ENCODE data around the gene ATRN.

ATRN gene

GRCh38 chr20:3678856-3679720 lies 208.3 kb downstream of the ATRN start:
- ChIA-PET CTCF (interaction anchor here (1.2 to 14.4 kb wide), 6 partner anchors 12 to 89 kb away, joined by 3 to 121 read pairs (median 5); partner anchors contain the start of gene SIGLEC1), POLR2A (interaction anchor here (1.0 kb wide), 1 partner anchor 16 kb away, joined by 3 read pairs; no protein-coding TSS in a partner anchor)
- H3K27ac ChIP-seq (ENCODE audit: insufficient read depth in 1 of 2, low read depth in 1 of 2, low read length in 2 of 2, poor library complexity in 1 of 2, severe bottlenecking in 2 of 2) = no peak overlapping the region
- no peak for DNase-seq
- H3K4me1 ChIP-seq (ENCODE audit: control extremely low read depth in 1 of 4, control insufficient read depth in 4 of 4, insufficient read depth in 4 of 4, low read length in 3 of 4) = peaks cover 0 to 9% (median 4%) of the 10 kb centered on the region in 4 experiments
- no peaks in the 10 kb centered on the region for H3K36me3 ChIP-seq (ENCODE audit: control insufficient read depth in 4 of 4, insufficient read depth in 4 of 4, low read length in 3 of 4)
- 94% methylated on average over 13 of the region's 14 CpGs for WGBS (ENCODE audit: insufficient coverage)
- no peaks in the 10 kb centered on the region for H3K9me3 ChIP-seq (ENCODE audit: control extremely low read depth in 1 of 5, control insufficient read depth in 4 of 5, insufficient read depth in 2 of 5, low read depth in 1 of 5, low read length in 4 of 5)
- H3K27me3 ChIP-seq (replicated peaks in 2 of 5; ENCODE audit: control insufficient read depth in 4 of 5, insufficient read depth in 5 of 5, low read length in 4 of 5) = peaks cover 0 to 81% (median 22%) of the 10 kb centered on the region in 5 experiments
- no peak overlapping the region for H3K4me3 ChIP-seq (ENCODE audit: control insufficient read depth in 1 of 7, extremely low read depth in 1 of 7, insufficient read depth in 4 of 7, low read depth in 2 of 7, low read length in 6 of 7)

- DNase-seq = no peak
Measured at GRCh38 chr20:3679749-3680700, 209.2 kb downstream of the ATRN start.

GRCh38 chr20:3680701-3681351 lies 210.0 kb downstream of the ATRN start:
- H3K4me1 ChIP-seq (ENCODE audit: control extremely low read depth in 1 of 4, control insufficient read depth in 4 of 4, insufficient read depth in 4 of 4, low read length in 3 of 4) = peaks cover 0 to 9% (median 4%) of the 10 kb centered on the region in 4 experiments
- H3K9me3 ChIP-seq (ENCODE audit: control extremely low read depth in 1 of 5, control insufficient read depth in 4 of 5, insufficient read depth in 2 of 5, low read depth in 1 of 5, low read length in 4 of 5) = no peaks in the 10 kb centered on the region
- CTCF ChIA-PET = interaction anchor here (1.2 to 14.4 kb wide), 4 partner anchors 14 to 38 kb away, joined by 4 to 121 read pairs (median 16); partner anchors contain the start of gene SIGLEC1
- no peak overlapping the region for H3K27ac ChIP-seq (ENCODE audit: insufficient read depth in 1 of 2, low read depth in 1 of 2, low read length in 2 of 2, poor library complexity in 1 of 2, severe bottlenecking in 2 of 2)
- WGBS (ENCODE audit: insufficient coverage) = 83% methylated on average over 7 of the region's 15 CpGs
- POLR2A ChIA-PET = interaction anchor here (0.6 kb wide), 1 partner anchor 18 kb away, joined by 3 read pairs; no protein-coding TSS in a partner anchor
- DNase-seq = no peak
- H3K27me3 ChIP-seq (replicated peaks in 2 of 5; ENCODE audit: control insufficient read depth in 4 of 5, insufficient read depth in 5 of 5, low read length in 4 of 5) = peaks cover 0 to 74% (median 34%) of the 10 kb centered on the region in 5 experiments
- no peak overlapping the region for H3K4me3 ChIP-seq (ENCODE audit: control insufficient read depth in 1 of 7, extremely low read depth in 1 of 7, insufficient read depth in 4 of 7, low read depth in 2 of 7, low read length in 6 of 7)
- no peaks in the 10 kb centered on the region for H3K36me3 ChIP-seq (ENCODE audit: control insufficient read depth in 4 of 4, insufficient read depth in 4 of 4, low read length in 3 of 4)

More at GRCh38 chr20:3679749-3680700, 209.2 kb downstream of the ATRN start:
- peaks cover 0 to 9% (median 4%) of the 10 kb centered on the region in 4 experiments for H3K4me1 ChIP-seq (ENCODE audit: control extremely low read depth in 1 of 4, control insufficient read depth in 4 of 4, insufficient read depth in 4 of 4, low read length in 3 of 4)
- H3K9me3 ChIP-seq (ENCODE audit: control extremely low read depth in 1 of 5, control insufficient read depth in 4 of 5, insufficient read depth in 2 of 5, low read depth in 1 of 5, low read length in 4 of 5) = no peaks in the 10 kb centered on the region
- 81% methylated on average over 12 of the region's 18 CpGs for WGBS (ENCODE audit: insufficient coverage)
- H3K27me3 ChIP-seq (replicated peaks in 2 of 5; ENCODE audit: control insufficient read depth in 4 of 5, insufficient read depth in 5 of 5, low read length in 4 of 5) = peaks cover 0 to 74% (median 30%) of the 10 kb centered on the region in 5 experiments
- ChIA-PET CTCF (interaction anchor here (1.2 to 14.4 kb wide), 4 partner anchors 11 to 37 kb away, joined by 3 to 121 read pairs (median 16); partner anchors contain the start of gene SIGLEC1), POLR2A (interaction anchor here (0.6 kb wide), 1 partner anchor 17 kb away, joined by 3 read pairs; no protein-coding TSS in a partner anchor)
- no peak overlapping the region for H3K4me3 ChIP-seq (ENCODE audit: control insufficient read depth in 1 of 7, extremely low read depth in 1 of 7, insufficient read depth in 4 of 7, low read depth in 2 of 7, low read length in 6 of 7)
- no peak overlapping the region for H3K27ac ChIP-seq (ENCODE audit: insufficient read depth in 1 of 2, low read depth in 1 of 2, low read length in 2 of 2, poor library complexity in 1 of 2, severe bottlenecking in 2 of 2)
- H3K36me3 ChIP-seq (ENCODE audit: control insufficient read depth in 4 of 4, insufficient read depth in 4 of 4, low read length in 3 of 4) = no peaks in the 10 kb centered on the region

DNA sequence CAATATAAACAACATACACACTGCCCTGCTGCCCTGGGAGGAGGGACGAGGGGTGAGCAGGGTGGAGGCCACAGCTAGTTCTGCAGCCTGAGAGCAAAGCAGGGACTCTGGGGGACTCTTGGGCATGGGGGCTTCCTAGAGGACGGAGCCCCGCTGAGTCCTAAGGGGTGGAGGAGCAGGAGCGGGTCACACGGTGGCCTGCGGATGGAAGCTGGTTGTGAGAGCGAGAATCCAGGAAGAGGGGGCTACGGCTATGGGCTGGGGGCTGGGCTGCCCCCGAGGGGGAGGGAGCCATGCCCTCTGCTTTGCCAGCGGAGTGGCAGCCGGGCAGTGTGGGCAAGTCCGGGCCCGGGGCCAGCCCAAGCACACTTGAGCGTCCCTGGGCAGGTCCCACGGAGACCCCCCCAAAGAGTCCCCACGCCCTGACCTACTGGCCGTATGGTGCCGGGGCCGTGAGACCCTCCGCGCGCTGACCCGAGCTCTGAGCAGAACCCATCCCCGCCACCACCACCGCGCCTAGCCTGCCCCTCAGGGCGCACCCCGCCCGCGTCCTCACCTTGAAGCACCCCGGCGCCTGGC lies 210.6 kb downstream of the ATRN start:
- DNase-seq = no peak
- WGBS (ENCODE audit: insufficient coverage) = 8% methylated on average over 23 of the region's 32 CpGs
- peak overlapping the region in 2 of 7 experiments; percentile 4 to 45 for H3K4me3 ChIP-seq (ENCODE audit: control insufficient read depth in 1 of 7, extremely low read depth in 1 of 7, insufficient read depth in 4 of 7, low read depth in 2 of 7, low read length in 6 of 7)
- H3K4me1 ChIP-seq (ENCODE audit: control extremely low read depth in 1 of 4, control insufficient read depth in 4 of 4, insufficient read depth in 4 of 4, low read length in 3 of 4) = peaks cover 0 to 9% (median 4%) of the 10 kb centered on the region in 4 experiments
- ChIA-PET POLR2A (interaction anchor here (0.8 kb wide), 1 partner anchor 30 kb away, joined by 3 read pairs; no protein-coding TSS in a partner anchor), CTCF (interaction anchor here (1.2 to 14.4 kb wide), 2 partner anchors 15 to 29 kb away, joined by 4 to 121 read pairs; partner anchors contain the start of gene SIGLEC1)
- H3K27ac ChIP-seq (ENCODE audit: insufficient read depth in 1 of 2, low read depth in 1 of 2, low read length in 2 of 2, poor library complexity in 1 of 2, severe bottlenecking in 2 of 2) = no peak overlapping the region
- peaks cover 0 to 70% (median 34%) of the 10 kb centered on the region in 5 experiments for H3K27me3 ChIP-seq (replicated peaks in 2 of 5; ENCODE audit: control insufficient read depth in 4 of 5, insufficient read depth in 5 of 5, low read length in 4 of 5)
- no peaks in the 10 kb centered on the region for H3K9me3 ChIP-seq (ENCODE audit: control extremely low read depth in 1 of 5, control insufficient read depth in 4 of 5, insufficient read depth in 2 of 5, low read depth in 1 of 5, low read length in 4 of 5)
- no peaks in the 10 kb centered on the region for H3K36me3 ChIP-seq (ENCODE audit: control insufficient read depth in 4 of 4, insufficient read depth in 4 of 4, low read length in 3 of 4)

DNA sequence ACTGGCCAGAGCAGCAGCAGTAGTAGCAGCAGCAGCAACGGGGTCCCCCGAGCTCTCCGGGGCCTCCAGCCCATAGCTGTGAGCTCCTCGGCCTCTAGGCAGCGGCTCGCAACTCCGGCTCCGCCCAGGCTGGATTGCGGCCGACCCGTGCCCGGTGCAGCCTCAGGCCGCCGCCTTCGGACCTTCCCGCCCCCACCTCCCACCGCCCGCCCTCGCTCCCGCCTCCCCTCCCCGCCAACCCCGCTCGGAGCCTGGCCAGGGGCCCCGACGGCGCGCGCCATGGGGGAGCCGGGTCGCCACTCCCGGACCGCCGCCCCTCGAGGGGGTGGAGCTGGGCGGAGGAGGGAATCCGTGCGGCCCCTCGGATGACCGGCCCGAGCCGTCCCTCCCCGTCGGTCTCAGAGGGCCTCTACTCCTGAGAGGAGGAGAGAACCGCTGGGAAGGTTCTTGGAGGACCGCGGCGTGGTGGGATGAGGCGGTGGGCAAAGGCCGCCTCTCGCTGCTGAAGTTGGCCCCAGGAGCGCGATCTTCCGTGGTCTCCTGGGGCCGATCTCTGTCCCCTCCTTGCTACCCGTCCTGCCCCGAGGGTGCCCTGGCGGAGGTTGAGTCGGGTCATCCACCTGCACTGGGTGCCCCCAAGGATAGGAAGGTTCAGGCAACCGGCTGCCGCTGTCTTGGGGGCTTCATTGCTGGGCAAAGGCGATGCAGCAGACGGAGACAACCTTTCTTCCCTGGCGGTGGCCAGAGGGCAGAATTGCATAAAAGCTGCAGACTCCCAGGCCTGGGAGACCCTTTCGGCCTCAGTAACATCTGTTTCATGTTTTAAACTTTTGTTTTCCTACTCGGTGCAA lies 211.3 kb downstream of the ATRN start, which contains the start of gene ADAM33:
Gene ADAM33, minus strand, starts transcription at position 80 of the 851 bp plus-strand sequence. Its CDS starts 6 bp downstream, at position 74.
- peak within 1 kb of the TSS in 3 of 7 experiments; percentile 4 to 45 (median 19) for H3K4me3 ChIP-seq (ENCODE audit: control insufficient read depth in 1 of 7, extremely low read depth in 1 of 7, insufficient read depth in 4 of 7, low read depth in 2 of 7, low read length in 6 of 7)
- H3K4me1 ChIP-seq (ENCODE audit: control extremely low read depth in 1 of 4, control insufficient read depth in 4 of 4, insufficient read depth in 4 of 4, low read length in 3 of 4) = peaks cover 0 to 9% (median 4%) of the 10 kb centered on the region in 4 experiments
- 11% methylated on average over 32 of the region's 65 CpGs for WGBS (ENCODE audit: insufficient coverage)
- ChIA-PET CTCF (interaction anchor here (1.2 to 14.4 kb wide), 2 partner anchors 15 to 28 kb away, joined by 4 to 121 read pairs; partner anchors contain the start of gene SIGLEC1), POLR2A (interaction anchor here (0.8 kb wide), 1 partner anchor 31 kb away, joined by 3 read pairs; no protein-coding TSS in a partner anchor)
- no peaks in the 10 kb centered on the region for H3K9me3 ChIP-seq (ENCODE audit: control extremely low read depth in 1 of 5, control insufficient read depth in 4 of 5, insufficient read depth in 2 of 5, low read depth in 1 of 5, low read length in 4 of 5)
- H3K27ac ChIP-seq (ENCODE audit: insufficient read depth in 1 of 2, low read depth in 1 of 2, low read length in 2 of 2, poor library complexity in 1 of 2, severe bottlenecking in 2 of 2) = no peak within 1 kb of the TSS
- no peak for DNase-seq
- H3K27me3 ChIP-seq (replicated peaks in 2 of 5; ENCODE audit: control insufficient read depth in 4 of 5, insufficient read depth in 5 of 5, low read length in 4 of 5) = peaks cover 0 to 77% (median 34%) of the 10 kb centered on the region in 5 experiments
- no peaks in the 10 kb centered on the region for H3K36me3 ChIP-seq (ENCODE audit: control insufficient read depth in 4 of 4, insufficient read depth in 4 of 4, low read length in 3 of 4)
